Fibroblast of villous mesenchyme (primary cell): Measurements from ENCODE around the gene CCND3. TPM values are rescaled to one million over a fixed set of nuclear protein-coding genes. Genes with fewer than 3 reads are reported as not detected.
"Not testable (repeated sequence)": the region's sequence is repeated elsewhere in the genome, so short reads cannot be mapped to it uniquely, and the experiment has no call there.

Source experiments
- DNase-seq: peaks from one replicate; pipeline ENCODE4 v3.0.0-alpha.2; 2010; ENCODE audit warnings: low read depth
- H3K4me3 ChIP-seq: 2 replicates; pipeline ENCODE4 v1.5.1; 2011; ENCODE audit warnings: low read depth, mild to moderate bottlenecking, low read length
- total RNA-seq: library from RNA; depleted of rRNA; stranded (reverse); fragments of >200 nt; gene quantifications from 2 replicates; pipeline ENCODE4 v1.2.3, GENCODE V29; 2012
- TF ChIP-seq, protein P1 (sequence below): IDR thresholded peaks from 2 replicates; pipeline ENCODE4 v1.5.1; 2012; ENCODE audit warnings: low read depth, mild to moderate bottlenecking, low read length; ENCODE audit not compliant: insufficient read depth

CCND3 gene
- total RNA-seq, 1 donor, result 42.3 TPM

DNA sequence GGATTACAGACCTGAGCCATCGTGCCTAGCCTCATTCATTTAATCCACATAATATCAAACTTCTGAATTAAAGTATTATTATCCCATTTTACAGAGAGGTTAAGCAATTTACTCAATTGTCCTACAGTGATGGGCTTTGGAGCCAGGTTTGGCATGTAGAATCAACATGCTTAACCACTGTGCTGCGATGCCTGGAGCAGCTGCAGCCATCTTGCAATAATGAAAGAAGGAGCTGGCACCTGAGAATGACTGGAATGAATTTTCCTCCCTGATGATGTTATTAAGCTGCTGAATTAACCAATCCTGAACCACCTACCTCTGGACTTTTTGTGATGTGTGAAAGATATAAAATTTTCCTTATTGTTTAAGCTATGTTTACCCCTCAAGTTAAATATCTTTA, 13.1 kb upstream of the CCND3 start:
- H3K4me3 ChIP-seq, result no peak overlapping the region
- TF ChIP-seq, protein P1, sequence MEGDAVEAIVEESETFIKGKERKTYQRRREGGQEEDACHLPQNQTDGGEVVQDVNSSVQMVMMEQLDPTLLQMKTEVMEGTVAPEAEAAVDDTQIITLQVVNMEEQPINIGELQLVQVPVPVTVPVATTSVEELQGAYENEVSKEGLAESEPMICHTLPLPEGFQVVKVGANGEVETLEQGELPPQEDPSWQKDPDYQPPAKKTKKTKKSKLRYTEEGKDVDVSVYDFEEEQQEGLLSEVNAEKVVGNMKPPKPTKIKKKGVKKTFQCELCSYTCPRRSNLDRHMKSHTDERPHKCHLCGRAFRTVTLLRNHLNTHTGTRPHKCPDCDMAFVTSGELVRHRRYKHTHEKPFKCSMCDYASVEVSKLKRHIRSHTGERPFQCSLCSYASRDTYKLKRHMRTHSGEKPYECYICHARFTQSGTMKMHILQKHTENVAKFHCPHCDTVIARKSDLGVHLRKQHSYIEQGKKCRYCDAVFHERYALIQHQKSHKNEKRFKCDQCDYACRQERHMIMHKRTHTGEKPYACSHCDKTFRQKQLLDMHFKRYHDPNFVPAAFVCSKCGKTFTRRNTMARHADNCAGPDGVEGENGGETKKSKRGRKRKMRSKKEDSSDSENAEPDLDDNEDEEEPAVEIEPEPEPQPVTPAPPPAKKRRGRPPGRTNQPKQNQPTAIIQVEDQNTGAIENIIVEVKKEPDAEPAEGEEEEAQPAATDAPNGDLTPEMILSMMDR, result no peak
- DNase-seq, result no peak

DNA sequence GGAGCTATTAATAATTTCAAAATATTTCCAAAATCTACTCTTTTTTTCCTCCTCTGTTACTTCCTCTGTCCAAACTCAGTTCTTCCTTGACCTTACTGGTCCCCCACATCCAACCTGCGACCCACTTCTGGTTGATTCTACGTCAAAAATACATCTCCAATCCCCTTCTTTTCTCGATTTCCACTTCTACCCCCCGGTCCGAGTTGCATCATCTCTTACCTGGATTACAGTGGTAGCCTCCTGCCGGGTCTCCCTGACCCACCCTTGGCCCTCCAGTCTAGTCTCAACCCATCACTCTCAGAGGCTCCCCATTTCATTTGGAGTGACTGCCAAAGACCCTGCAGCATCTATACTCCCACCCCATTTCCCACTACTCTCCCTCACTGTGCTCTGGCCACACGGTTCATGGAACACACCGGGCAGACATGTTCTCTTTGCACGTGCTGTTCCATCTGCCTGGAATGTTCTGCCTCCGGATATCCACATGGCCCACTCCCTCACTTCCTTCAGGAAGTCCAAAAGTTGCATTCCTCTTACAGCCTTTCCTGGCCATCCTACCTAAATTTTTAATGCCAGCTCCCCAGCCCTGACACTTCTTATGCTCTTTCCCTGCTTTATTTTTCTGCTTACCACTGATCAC, 6.1 kb upstream of the CCND3 start:
- TF ChIP-seq, protein P1, result no peak
- no peak for DNase-seq
- no peak overlapping the region for H3K4me3 ChIP-seq

DNA sequence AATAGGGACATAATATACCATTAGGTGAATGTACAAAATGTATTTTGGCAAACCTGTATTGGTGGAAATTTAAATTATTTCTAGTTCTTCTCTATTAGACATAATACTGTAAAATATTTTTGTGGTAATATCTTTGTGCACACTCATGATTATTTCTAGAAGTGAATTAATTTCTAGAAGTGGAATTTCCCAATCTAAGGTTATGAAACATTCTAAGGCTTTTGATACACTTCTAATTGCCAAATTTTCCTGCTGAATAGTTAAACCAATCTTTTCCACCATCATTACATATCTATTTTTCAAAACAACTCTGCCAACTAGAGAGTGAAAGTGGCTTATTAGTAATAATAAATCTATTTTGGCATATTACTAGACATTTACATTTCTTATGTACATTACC, 1.8 kb upstream of the CCND3 start:
- TF ChIP-seq, protein P1, result no peak
- H3K4me3 ChIP-seq, result no peak overlapping the region

DNA sequence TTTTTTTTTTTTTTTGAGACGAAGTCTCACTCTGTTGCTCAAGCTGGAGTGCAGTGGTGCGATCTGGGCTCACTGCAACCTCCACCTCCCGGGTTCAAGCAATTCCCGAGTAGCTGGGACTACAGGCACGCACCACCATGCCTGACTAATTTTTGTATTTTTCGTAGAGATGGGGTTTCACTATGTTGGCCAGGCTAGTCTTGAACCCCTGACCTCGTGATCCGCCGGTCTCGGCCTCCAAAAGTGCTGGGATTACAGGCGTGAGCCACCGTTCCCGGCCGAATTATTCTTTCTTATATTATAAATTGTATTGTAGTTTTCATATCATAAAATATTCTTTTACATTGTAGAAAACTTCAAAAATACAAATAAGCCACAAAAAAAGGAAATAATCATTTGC, 1.3 kb upstream of the CCND3 start:
- H3K4me3 ChIP-seq, DNase-seq: not testable (repeated sequence)

More for the DNA sequence above, 1.8 kb upstream of the CCND3 start:
- DNase-seq, result no peak

DNA sequence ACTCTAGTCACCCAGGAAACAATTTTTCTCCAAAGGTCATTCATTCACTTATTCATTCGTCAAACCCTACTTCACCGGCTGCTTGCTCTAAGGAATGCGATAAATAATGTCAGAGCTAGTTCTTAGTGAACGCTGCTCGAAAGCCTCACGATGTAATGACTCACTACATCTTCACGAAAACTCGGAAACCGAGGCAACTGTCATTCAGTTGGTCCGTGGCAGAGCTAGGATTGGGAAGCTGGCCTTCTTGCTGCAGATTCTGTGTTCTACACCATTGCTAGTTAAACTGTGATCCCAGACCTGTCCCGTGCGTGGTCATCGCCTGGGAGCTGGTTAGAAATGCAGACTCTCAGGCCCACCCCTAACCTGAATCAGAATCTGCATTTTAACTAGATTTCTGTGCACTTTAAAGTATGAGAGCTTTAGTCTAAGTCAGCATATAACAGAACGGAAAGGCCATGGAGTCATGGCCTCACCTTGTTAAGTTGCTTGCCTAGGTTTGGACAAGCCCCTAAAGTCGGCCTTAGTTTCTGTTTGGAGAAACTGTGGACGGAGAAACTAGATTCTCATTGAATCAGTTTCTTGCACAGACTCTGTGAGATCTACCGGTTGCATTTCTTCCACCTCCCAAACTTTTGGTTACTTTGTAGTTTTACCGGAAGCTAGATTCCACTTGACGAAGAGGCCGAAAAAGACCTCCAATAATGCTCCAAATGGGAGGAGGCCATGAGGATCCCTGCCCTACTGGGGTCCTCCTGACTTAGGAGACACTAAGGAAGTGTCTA, 651 bp upstream of the CCND3 start:
- TF ChIP-seq, protein P1, result no peak
- H3K4me3 ChIP-seq, result peak overlapping the region; percentile 55
- DNase-seq, result peak; percentile 88

DNA sequence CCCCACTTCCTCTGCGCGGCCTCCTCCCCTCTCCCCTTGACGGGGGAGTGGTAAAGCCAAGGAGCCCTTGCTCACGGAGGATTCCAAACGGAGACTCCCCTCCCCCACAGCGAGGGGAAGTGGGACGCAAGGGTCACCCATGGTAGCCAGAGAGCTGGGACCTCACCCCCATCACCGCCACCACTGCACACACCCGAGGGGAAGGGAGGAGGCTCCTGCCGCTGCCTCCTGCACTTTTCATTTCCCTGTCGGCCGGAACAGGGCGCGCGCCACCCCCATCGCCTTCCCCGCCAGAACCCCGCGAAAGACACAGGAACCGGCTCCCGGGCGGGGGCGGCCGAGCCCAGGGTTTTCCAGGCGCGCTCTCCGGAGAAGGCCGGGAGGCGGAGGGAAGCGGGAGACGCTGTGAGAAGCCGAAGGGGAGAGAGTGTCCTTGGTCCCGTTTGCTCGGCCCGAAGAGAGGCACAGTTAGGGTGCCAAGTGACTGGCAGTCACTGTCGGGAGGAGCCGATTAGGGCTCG, 789 bp downstream of the CCND3 start:
- peak; percentile 38 for DNase-seq
- H3K4me3 ChIP-seq, result peak overlapping the region; percentile 72
- TF ChIP-seq, protein P1, result no peak
